Erythroblast (primary cell): Measurements from ENCODE around the gene SPEF2.

Experiments
- DNase-seq, 2 experiments: peaks; one replicate each; lab custom pipeline; 2025; lab: John Stamatoyannopoulos, UW
- GATA1 ChIP-seq: IDR thresholded peaks from 2 replicates; pipeline ENCODE4 v1.6.1; 2011; ENCODE audit warnings: low read depth, mild to moderate bottlenecking, control low read depth, low read length, moderate library complexity
- POLR2A ChIP-seq: IDR thresholded peaks from 2 replicates; pipeline ENCODE4 v1.6.1; 2011; ENCODE audit warnings: mild to moderate bottlenecking, low read length

Gene SPEF2

DNA sequence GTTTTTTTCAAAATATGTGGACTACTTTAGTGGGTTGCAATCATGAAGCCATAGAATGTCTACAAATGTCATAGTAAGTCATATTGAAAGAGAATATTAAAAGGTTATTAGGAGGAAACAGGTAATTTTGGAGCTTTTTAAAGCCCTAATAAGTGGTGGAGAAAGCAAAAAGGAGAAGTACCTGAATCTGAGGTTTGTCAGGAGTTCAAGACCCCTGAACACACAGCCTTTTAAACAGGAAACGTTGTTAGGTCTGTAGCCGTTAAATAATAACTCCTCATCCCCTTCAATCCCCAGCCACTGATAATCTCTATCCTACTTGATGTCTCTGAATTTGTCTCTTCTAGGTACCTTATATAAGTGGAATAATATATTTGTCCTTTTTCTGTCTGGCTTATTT, 51.1 kb downstream of the SPEF2 start:
- TF ChIP-seq GATA1 (no peak), POLR2A (no peak)
- DNase-seq = no peak

DNA sequence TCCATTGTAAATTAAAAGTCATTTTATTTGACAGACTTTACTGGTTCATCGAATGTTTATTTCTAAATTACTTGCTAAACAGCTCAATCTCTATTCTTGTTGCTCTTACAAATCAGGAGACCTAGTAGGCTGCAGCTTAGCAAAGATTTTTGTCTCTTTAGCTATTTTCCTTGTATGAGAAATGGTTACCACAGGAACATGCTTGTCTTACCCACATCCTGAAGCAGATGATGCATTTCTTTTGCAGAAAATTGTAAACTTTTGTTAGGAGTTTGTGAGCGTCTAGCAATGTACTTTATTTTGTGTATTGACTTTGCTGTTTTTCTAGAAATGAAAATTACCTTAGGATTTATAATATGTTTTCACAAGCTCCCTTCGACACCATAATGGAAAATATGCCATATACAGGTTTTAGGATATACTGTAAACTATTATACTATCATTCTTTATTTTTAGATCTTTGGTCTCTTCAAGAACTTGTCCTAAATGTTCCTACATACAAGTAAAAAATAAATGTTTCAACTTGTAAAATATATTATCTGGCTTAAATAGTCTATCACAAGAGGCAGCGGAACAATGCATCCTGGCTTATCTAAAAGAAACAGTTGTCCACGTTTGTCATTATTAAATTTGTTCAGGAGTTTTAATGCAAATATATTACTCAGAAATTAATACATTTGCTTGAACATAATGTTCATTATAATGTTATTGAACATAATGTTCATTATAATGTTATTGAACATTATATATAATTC, 54.1 kb downstream of the SPEF2 start:
- TF ChIP-seq POLR2A (no peak), GATA1 (no peak)
- peak; percentile 10 to 60 for DNase-seq

DNA sequence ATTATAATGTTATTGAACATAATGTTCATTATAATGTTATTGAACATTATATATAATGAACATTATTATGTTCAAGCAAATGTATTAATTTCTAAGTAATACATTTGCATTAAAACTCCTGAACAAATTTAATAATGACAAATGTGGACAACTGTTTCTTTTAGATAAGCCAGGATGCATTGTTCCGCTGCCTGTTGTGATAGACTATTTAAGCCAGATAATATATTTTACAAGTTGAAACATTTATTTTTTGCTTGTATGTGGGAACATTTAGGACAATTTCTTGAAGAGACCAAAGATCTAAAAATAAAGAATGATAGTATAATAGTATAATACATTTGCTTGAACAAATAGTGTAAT, 54.6 kb downstream of the SPEF2 start:
- DNase-seq = peak; percentile 3 to 56

DNA sequence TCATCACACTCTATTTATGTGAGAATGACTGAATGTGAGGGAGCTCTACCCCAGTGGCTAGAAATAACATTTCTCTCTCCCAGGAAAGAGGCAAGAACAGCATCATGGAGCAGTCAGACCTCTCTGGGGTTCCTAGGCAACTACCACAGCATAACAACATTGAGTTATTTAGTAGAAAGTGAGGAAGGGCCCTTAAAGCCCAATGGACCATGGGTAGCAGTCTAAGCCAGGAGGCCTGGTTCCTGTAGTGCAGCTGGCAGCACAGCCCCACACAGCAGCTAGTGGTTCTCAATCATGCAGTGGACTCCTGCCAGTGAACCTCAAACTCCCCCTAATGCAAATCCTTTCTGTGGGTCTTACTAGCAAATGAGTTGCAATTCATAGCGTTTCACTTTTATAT, 55.3 kb downstream of the SPEF2 start:
- peak; percentile 21 to 52 for DNase-seq

DNA sequence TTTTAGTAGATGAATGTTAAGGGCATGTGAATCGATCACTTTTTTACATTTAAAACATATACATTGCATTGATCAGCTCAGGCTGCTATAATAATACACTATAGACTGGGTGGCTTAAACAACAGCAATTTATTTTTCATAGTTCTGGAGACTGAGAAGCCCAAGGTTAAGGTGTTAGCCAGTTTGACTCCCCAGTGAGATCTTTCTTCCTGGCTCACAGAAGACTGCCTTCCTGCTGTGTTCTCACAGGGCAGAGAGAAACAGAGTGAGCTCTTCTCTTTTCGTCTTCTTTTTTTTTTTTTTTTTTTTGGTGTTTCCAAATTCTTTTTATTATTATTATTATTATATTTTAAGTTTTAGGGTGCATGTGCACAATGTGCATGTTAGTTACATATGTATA, 56.4 kb downstream of the SPEF2 start:
- DNase-seq = no peak
- no peak for TF ChIP-seq GATA1
- TF ChIP-seq POLR2A = no peak

More for the DNA sequence above, 55.3 kb downstream of the SPEF2 start:
- TF ChIP-seq POLR2A (no peak), GATA1 (no peak)

DNA sequence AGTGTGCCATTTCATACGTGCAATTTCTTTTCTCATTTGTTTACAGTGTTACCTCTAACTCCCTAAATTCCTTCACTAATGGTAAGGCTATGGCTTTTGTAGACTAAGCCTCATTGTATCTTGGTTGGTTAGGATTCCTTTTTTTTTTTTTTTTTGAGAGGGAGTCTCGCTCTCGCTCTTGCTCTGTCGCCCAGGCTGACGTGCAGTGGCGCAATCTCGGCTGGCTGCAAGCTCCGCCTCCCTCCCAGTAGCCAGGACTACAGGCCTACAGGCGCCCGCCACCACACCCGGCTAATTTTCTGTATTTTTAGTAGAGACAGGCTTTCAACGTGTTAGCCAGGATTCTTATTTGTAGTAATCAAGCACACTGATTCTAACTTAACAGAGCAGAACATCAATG, 57.7 kb downstream of the SPEF2 start:
- no peak for DNase-seq
- TF ChIP-seq POLR2A (no peak), GATA1 (no peak)

DNA sequence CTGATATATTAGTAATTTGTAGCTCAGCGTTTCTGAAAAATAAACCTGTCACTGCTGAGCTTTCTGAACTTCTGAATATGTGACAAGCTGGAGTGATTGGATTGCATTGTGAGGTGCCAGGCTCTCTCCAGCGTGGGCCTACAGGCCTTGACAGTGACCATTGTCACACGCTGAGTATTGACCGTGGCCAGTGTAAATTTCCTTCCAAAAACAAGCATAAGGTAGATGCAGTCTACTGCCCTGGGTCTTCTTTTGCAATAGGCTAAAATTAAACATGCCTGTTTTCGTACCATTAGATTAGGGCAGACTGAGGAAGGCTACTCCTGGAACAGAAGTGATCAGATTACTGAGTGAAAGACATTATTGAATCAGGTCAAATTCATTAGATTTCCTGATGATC, 60.2 kb downstream of the SPEF2 start:
- DNase-seq = no peak
- TF ChIP-seq POLR2A = no peak
- no peak for TF ChIP-seq GATA1

DNA sequence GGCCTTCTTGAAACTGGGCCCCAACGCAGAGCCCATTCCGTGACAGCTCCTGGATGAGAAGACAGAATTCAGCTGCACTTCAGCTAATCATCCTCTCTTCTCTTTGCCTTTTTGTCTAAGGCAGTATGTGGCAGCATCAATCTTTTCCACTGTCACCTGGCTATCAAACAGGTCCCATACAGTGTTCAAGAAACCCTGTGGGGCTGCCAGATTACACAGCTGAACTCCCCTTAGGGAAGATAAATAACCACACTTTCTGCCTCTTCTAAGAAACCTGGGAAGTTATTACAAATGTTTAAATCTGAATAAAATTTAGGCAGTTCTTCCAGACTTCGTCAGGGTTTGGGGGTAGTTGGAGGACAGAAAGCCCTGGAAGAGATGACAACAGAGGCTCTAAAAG, 61.0 kb downstream of the SPEF2 start:
- peak; percentile 11 to 60 for DNase-seq
- TF ChIP-seq GATA1 (no peak), POLR2A (no peak)

DNA sequence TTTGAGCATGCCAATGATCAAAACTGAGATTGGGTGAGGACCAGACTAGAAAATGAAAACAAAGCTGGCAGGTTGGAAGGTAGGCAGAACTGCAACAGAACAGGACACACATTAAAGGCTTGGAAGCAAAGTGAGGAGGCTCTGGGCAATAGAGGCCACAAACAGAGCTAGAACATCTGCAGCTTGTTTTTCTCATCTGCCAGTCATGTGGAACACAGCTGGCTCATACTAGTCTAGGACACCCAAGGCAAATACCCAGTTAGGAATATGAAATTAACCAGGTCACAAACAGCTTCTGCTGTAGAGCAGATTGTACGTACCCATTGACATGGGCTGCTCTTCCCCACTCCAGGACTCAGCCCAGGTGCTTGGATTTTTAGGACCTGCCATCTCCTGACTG, 61.7 kb downstream of the SPEF2 start:
- DNase-seq = no peak
- no peak for TF ChIP-seq POLR2A
- no peak for TF ChIP-seq GATA1

DNA sequence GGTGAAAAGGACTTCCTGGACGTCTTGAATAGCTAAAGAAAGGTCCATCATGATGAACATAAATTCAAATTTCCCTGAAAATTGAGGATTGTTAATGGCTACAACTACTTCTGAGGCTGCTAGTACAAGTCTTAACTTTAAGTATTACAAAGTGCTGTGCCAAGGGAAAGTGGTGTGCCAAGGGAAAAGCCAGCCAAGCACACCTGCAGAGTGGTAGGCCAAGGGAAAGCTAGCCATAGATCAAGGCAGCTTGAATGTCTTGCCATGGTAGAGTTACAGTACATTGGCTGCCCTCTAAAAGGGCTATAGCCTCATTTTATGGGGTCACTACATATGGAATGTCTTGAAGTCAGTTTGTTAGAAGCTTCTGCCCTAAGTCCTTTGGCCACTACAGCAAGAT, 64.2 kb downstream of the SPEF2 start:
- DNase-seq = no peak
- TF ChIP-seq GATA1 (no peak), POLR2A (no peak)

DNA sequence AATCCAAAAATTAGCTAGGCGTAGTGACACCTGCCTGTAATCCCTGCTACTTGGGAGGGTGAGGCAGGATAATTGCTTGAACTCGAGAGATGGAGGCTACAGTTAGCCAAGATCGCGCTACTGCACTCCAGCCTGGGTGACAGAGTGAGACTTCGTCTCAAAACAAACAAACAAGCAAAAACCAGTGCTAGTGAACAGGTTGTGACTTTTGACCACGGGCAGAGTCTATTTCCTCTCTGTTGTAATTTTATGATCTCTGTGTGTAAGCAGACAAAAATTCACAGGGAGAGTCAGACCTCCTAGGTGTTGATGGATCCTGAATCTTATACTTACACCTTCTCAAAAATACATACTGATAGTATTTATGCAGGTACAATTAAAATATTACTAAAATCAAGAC, 65.8 kb downstream of the SPEF2 start:
- no peak for DNase-seq

DNA sequence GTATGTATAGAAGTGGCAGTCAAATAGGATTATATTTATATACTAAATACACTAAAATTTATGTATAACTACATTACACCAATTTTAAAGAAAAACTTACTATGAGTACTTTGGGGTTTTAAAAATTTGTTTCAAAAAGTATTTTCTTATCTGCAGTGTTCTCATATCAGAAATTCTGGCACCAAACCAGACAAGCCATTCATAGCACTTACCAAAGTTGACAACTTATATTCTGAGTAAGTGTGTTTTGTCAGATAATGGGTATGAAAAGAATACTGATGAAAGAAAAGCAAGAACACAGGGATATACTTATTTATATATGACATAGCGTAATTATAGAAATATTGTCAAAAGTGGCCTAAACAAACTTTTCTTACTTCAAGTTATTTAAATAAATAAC, 67.5 kb downstream of the SPEF2 start:
- DNase-seq = peak; percentile 38 to 67
- TF ChIP-seq POLR2A (no peak), GATA1 (no peak)

More for the DNA sequence above, 65.8 kb downstream of the SPEF2 start:
- TF ChIP-seq GATA1 = no peak
- no peak for TF ChIP-seq POLR2A

DNA sequence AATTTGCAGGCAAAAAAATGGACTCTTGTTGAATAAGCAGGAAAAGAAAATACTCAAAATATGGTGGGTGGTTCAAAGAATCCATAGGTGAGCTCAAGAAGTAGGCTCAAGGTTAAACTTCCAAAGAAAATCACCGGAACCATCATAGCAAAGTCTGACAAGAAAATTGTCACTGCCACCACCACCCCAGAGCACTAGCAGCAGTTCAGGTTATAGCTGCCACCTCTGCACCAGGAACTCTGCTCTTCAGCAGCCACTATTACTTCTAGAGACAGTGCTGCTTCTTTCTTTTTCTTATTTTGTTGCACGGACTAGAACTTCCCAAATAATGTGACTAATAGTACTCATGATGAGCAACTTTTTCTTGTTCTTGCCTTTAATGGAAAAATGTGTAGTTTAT, 70.3 kb downstream of the SPEF2 start:
- TF ChIP-seq POLR2A (no peak), GATA1 (no peak)
- no peak for DNase-seq

DNA sequence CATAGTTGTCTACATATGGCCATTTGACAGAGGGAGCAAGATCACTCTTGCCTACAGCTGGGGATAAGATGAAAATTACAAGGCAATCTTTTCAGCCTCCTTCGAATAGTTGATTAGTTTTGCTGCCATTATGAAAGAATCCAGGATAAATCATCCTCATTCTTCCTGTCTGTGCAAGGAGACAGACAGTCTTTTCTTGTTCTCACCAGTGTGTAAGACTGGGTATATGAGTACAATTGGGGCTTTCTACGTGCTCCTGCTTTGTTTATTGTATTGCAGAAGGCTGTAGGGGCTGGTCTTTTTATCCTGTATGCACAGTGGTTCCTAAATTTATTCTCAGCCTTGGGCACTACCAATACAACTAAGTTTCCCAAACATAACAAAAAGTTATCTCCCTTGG, 76.8 kb downstream of the SPEF2 start:
- TF ChIP-seq POLR2A (no peak), GATA1 (no peak)
- no peak for DNase-seq
